T-helper 1 cell (primary cell): ENCODE measurements around the gene HMX3.
A peak's percentile ranks its signal among the peaks of the same experiment; 100 is the strongest.

Experiments
- DNase-seq, 5 donors: peaks; one replicate each; pipeline ENCODE4 v3.0.0-alpha.2; 2012 to 2020

HMX3 gene

DNA sequence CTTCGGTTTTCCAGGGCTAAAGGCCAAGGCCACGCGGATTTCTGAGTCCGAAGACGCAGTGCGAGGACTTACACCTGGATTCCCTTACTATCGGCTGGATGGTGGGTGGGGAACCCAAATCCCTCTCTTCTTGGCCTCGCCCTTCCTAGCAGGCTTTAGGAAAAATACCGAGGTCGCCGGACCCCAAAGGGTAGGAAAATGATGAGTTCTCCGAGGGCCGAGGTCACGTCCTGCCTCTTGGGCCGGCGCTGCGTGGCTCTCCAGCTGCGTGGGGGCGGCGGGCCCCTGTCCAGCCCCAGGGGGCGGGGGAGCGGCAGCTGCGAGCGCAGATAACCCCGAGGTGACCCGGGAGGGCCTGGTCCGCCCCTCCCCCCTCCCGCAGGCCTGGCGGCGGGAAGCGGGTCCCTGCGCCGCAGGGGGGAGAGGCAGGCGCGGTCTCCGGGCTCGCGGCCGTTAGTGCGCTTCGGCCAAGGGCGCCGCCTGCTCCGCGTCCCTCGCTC is 805 bp upstream of the HMX3 start:
- DNase-seq, result no peak

- no peak for DNase-seq
Measured at GRCh38 chr10:123136221-123136805, 543 bp downstream of the HMX3 start.

DNA sequence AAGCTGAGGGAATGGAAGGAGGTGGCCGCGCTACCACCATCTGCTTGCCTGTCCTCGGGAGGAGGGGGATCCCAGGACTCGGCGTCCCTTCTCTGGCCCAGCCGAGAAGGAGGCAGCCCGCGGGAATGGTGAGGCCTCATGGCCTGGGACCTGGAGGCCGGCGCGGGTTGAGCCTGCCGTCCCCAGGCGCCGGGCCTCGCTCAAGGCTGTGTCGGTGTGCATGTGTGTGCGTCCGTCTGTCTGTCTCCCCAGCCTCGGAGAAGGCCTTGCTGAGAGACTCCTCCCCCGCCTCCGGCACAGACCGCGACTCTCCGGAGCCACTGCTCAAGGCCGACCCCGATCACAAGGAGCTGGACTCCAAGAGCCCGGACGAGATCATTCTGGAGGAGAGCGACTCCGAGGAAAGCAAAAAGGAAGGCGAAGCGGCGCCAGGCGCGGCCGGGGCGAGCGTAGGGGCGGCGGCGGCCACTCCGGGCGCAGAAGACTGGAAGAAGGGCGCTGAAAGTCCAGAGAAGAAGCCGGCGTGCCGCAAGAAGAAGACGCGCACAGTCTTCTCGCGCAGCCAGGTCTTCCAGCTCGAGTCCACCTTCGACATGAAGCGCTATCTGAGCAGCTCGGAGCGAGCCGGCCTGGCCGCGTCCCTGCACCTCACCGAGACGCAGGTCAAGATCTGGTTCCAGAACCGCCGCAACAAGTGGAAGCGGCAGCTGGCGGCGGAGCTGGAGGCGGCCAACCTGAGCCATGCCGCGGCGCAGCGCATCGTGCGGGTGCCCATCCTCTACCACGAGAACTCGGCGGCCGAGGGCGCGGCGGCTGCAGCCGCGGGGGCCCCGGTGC is 1.3 kb downstream of the HMX3 start:
- DNase-seq, result peak in 1 of 5 donors; percentile 33

DNA sequence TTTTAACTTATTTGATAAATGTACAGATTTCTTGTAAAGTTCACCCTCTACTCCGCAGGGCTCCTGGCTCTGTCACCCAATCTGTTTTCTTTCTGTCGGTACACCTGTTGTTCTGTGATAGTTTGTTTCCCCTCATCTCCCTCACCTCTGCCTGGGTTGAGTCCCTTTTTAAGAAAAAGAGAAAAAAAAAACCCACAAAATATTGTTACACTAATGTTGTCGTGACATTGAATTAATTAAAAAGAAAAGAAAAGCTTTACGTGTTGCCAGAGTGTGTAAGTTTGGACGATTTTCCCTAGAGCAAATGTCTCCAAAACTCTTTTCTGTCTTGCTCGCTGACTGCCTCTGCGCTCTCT is 3.4 kb downstream of the HMX3 start:
- no peak for DNase-seq

DNA sequence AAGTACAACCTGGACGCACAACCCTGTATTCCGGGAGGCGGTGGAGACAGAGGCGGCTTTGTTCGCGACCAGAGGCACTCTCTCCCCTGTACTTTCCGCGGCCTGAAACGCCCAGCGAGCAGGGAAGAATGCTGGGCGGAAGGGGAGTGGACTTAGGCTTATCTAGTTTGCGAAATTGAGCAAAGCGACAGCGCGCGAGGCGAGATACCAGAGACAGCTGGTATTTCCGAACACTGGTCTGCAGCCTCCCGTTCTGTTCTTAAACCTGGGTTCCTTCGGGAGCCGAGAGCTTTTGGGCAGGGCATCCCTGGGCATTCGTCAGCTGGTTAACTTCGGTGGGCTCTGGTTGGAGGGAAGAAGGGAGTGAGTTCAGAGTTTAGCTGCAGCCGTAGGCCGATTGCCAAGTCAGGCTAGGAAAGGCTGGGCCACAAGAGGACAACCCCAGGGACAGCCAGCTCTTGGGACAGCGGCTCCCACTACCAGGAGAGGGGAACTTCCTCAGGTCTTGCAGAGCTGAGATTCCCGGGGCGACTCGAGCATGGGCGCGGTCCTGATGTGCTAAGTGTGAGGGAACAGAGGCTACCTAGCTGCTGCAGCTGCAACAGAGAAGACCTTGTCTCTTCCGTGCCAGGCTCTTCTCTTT is 3.9 kb downstream of the HMX3 start:
- DNase-seq, result no peak

DNA sequence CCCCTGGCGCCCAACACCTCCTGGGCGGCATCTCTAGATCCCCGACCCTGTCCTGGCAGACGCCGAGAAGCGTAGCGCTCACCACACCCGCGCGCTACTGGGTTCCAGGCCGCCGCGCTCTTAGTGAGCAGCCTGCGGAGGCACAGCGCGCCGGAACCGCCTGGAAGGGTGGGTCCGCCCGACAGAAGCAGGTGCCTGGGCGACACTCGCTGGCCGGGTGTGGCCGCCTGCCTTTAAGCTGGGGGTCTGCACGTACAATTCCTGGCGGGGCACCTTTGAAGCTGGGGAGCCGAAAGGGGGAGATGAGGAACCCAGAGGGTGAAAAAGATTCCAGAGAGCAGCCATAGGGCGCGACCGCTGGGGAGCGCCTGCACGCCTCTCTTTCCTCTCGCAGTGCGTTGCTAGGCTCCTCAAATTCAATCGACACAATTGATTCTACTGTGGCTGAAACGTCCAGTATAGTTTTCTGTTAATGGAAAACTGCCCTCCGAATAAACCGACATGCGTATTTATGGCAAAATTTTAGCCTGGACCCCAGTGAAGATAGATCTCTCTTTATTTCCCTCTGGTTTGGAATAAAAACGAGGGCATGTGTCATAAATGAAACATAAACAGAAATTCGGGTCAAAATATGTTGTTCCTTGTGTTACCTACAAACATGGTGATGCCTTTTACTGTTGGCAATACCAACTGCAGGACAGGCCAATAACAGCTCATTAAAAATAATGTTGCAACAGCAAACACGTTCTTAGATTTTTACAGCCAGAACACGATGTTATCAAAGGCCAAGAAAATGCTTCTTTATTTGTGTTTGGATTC is 4.6 kb downstream of the HMX3 start:
- DNase-seq, result no peak

GRCh38 chr10:123140983-123141390 is 5.2 kb downstream of the HMX3 start:
- no peak for DNase-seq

GRCh38 chr10:123141791-123142700 is 6.3 kb downstream of the HMX3 start:
- DNase-seq, result no peak

- DNase-seq, result no peak
Measured at GRCh38 chr10:123142701-123143161, 7.0 kb downstream of the HMX3 start.

GRCh38 chr10:123143162-123143824 is 7.5 kb downstream of the HMX3 start:
- no peak for DNase-seq

DNA sequence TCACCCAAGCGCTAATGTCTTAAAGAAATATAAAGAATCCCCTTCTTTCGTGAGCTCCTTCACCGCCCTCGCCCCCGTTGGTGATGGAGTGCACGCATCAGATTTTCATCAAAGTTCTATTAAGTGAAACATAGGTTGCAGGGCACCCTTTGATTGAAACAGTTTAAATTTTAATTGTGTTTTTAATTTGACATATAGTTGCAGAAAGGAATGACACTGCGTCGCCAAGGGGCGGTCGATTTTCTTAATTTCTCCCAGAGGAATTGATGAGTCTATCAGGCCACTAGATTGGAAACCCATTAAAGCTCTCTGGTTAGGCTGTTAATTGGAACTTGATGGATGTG is 8.0 kb downstream of the HMX3 start:
- no peak for DNase-seq

- no peak for DNase-seq
Measured at GRCh38 chr10:123144697-123145541, 9.1 kb downstream of the HMX3 start.

GRCh38 chr10:123145542-123146012 is 9.8 kb downstream of the HMX3 start:
- DNase-seq, result no peak

- no peak for DNase-seq
Measured at GRCh38 chr10:123146013-123146893, 10.5 kb downstream of the HMX3 start.

DNA sequence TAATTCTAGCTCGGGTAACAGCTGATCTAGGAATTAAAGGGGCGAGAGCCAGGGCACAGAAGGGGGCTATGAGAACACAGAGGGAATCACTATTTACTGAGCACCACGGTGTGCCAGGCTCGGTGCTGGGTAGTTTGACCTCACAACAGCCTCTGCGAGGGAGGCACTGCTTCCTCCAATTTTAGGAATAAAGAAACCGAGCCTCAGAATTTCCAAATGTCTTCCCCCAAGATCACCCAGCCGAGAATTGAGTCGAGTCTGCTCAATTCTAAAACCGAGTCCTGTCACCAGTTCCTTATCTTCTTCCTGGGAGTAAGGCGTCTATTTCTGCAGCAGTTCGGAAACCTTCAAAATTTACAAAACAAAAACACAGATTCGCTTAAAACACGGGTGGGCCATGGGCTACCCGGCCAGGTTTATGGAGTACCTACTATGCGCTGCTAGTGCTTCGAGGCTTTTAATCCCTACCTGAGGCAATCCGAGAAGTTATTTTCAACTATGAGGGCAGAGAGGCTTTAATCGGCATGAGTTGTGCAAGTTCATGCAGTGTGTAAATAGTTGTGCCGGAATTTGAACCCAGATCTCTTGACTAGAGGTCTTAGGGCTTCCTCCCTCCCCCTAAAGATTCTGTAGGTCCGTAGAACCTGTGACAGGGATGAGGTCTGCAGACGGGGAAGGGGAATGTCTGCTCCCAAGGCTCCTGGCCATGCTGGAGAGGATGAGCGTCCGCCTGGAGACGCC is 11.3 kb downstream of the HMX3 start:
- no peak for DNase-seq

GRCh38 chr10:123147635-123148413 is 12.1 kb downstream of the HMX3 start, which contains the start of gene HMX2:
Gene HMX2, plus strand, starts transcription at chr10:123148136. Its CDS starts 243 bp downstream, at chr10:123148379.
- no peak for DNase-seq

DNA sequence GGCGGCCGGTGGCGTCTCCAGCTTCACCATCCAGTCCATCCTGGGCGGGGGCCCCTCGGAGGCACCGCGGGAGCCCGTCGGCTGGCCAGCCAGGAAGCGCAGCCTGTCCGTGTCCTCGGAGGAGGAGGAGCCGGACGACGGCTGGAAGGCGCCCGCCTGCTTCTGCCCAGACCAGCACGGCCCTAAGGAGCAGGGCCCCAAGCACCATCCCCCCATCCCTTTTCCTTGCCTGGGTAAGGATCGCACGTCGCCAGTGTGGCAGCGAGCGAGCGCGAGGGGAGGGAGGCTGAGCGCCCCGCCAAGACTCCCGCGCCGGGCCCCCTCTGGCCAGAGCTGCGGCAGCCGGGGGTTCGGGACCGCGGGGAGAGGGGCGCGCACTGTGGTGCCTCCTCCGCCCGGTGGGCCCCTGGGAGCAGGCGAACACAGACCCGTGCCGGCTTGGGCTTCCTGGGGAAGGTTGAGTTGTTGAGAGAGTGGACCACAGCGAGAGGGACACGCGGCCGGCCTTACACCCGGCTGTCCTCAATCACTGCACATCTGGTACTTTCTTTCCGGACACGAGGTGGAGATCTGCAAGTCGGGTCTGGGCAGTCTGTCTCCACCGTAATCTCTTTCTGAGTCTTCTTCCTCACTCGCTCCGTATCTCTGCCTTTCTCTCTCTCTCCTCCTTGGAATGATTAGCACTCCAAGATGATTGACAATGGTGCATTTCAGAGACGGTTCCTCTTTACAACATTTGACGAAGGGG is 12.8 kb downstream of the HMX3 start:
- no peak for DNase-seq
